ENCODE measurements around the gene SMC1B. TPM values are rescaled to one million over a fixed set of nuclear protein-coding genes. Genes with fewer than 3 reads are reported as not detected.

Gene SMC1B
- total RNA-seq, 1 donor from 2014 or later, result 0.07 TPM

DNA sequence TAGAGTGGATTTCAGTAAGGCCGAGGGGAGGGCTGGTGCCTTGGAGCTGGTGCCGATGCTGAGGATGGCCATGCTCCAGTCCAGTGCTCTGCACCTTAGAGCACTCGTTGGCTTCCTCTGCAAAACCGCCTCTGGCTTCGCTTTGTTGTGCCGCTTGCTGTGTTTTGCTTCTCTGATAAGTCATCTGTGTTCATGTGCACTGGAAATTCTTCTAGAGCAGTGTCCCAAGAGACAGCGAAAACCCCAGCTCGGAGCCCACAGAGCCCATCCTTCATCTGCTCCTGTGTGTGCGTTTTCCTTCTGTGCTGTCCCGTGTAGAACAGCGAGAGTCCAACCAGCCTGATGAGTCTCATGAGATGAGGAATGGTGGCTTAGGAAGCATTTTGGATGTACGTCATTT, 91.6 kb downstream of the SMC1B start:
- TF ChIP-seq, protein P1, sequence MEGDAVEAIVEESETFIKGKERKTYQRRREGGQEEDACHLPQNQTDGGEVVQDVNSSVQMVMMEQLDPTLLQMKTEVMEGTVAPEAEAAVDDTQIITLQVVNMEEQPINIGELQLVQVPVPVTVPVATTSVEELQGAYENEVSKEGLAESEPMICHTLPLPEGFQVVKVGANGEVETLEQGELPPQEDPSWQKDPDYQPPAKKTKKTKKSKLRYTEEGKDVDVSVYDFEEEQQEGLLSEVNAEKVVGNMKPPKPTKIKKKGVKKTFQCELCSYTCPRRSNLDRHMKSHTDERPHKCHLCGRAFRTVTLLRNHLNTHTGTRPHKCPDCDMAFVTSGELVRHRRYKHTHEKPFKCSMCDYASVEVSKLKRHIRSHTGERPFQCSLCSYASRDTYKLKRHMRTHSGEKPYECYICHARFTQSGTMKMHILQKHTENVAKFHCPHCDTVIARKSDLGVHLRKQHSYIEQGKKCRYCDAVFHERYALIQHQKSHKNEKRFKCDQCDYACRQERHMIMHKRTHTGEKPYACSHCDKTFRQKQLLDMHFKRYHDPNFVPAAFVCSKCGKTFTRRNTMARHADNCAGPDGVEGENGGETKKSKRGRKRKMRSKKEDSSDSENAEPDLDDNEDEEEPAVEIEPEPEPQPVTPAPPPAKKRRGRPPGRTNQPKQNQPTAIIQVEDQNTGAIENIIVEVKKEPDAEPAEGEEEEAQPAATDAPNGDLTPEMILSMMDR (conservative IDR thresholded peaks at IDR 0.05), result no peak
- Mint-ChIP-seq H3K36me3 (peaks cover 24% of the 10 kb centered on the region), H3K9me3 (no peaks in the 10 kb centered on the region), H3K27ac (no peak overlapping the region), H3K4me1 (ENCODE audit: unreplicated experiment) (peaks cover 30% of the 10 kb centered on the region), H3K4me3 (no peak overlapping the region), H3K27me3 (no peaks in the 10 kb centered on the region)
- DNase-seq (ENCODE audit: extremely low spot score, unreplicated experiment), result no peak

DNA sequence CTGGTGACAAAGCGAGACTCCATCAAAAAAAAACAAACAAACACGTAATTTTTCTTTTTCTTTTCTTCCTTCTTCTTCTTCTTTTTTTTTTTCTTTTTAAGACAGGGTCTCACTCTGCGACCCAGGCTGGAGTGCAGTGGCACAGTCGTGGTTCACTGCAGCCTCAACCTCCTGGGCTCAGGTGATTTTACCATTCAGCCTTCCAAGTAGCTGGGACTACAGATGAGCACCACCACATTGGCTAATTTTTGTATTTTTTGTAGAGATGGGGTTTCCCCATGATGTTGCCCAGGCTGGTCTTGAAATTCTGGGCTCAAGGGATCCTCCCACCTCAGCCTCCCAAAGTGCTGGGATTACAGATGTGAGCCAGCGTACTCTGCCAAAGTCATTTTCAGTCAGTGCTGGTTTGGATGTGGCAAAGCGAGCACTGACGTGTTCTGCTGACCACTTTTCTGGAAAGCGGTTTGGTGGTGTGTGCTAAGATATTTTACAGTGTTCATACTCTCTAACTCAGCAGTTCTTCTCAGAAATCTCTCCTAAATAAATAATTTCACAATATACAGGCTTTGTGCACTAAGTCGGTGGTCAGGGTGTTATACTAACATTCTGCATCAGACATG, 92.9 kb downstream of the SMC1B start:
- H3K4me1 Mint-ChIP-seq (ENCODE audit: unreplicated experiment), result peaks cover 38% of the 10 kb centered on the region
- H3K27ac Mint-ChIP-seq, result no peak overlapping the region
- TF ChIP-seq, protein P1 (conservative IDR thresholded peaks at IDR 0.05), result no peak
- no peaks in the 10 kb centered on the region for H3K27me3 Mint-ChIP-seq
- H3K9me3 Mint-ChIP-seq, result no peaks in the 10 kb centered on the region
- no peak overlapping the region for H3K4me3 Mint-ChIP-seq
- peaks cover 21% of the 10 kb centered on the region for H3K36me3 Mint-ChIP-seq
- no peak for DNase-seq (ENCODE audit: extremely low spot score, unreplicated experiment)

GRCh38 chr22:45319324-45319685, 94.1 kb downstream of the SMC1B start:
- Mint-ChIP-seq H3K27ac (peak overlapping the region; percentile 17), H3K4me1 (ENCODE audit: unreplicated experiment) (peaks cover 42% of the 10 kb centered on the region), H3K4me3 (no peak overlapping the region), H3K27me3 (no peaks in the 10 kb centered on the region), H3K36me3 (peaks cover 15% of the 10 kb centered on the region), H3K9me3 (no peaks in the 10 kb centered on the region)
- no peak for DNase-seq (ENCODE audit: extremely low spot score, unreplicated experiment)
- TF ChIP-seq, protein P1 (conservative IDR thresholded peaks at IDR 0.05), result no peak

GRCh38 chr22:45318558-45319323, 94.7 kb downstream of the SMC1B start:
- no peaks in the 10 kb centered on the region for H3K27me3 Mint-ChIP-seq
- no peak for DNase-seq (ENCODE audit: extremely low spot score, unreplicated experiment)
- peak overlapping the region; percentile 69 for H3K4me3 Mint-ChIP-seq
- peak overlapping the region; percentile 78 for H3K27ac Mint-ChIP-seq
- no peaks in the 10 kb centered on the region for H3K9me3 Mint-ChIP-seq
- peaks cover 9% of the 10 kb centered on the region for H3K36me3 Mint-ChIP-seq
- H3K4me1 Mint-ChIP-seq (ENCODE audit: unreplicated experiment), result peaks cover 47% of the 10 kb centered on the region
- TF ChIP-seq, protein P1 (conservative IDR thresholded peaks at IDR 0.05), result no peak

DNA sequence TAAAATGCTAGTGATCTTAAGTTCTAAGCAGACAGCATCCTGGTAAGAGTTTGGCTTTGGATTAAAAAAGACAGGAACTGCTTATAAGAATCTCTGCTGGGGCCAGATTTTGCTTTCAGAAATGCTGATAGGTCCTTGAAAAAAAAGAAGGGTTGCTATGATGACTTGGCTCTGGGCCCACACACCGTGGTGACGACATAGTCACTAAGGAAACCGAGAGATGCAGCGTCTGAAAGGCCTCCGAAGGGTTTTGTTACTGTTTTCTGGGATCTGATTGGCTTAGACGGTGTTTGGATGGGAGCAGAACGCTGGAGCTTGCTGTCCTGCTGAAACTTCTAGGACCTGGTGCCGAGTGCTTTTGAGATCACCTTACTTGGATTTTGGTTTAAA, 95.2 kb downstream of the SMC1B start:
- Mint-ChIP-seq H3K27me3 (no peaks in the 10 kb centered on the region), H3K36me3 (peaks cover 5% of the 10 kb centered on the region), H3K4me1 (ENCODE audit: unreplicated experiment) (peaks cover 47% of the 10 kb centered on the region), H3K27ac (peak overlapping the region; percentile 78), H3K4me3 (peak overlapping the region; percentile 69), H3K9me3 (no peaks in the 10 kb centered on the region)
- TF ChIP-seq, protein P1 (conservative IDR thresholded peaks at IDR 0.05), result no peak
- DNase-seq (ENCODE audit: extremely low spot score, unreplicated experiment), result no peak

Measured in type B pancreatic cell (in vitro differentiated cells).